H1 (cell line): ENCODE data around the gene STK39.

Experiments
- E2F6 ChIP-seq: IDR thresholded peaks from 2 replicates; pipeline ENCODE4 v1.6.1; 2012; ENCODE audit warnings: inconsistent platforms
- EP300 ChIP-seq, 2 experiments: IDR thresholded peaks; 1 replicate in 1 of 2; 2 replicates in 1 of 2; pipeline ENCODE4 v1.6.1; 2011 to 2012; ENCODE audit warnings: low read depth in 2 of 2, low read length in 2 of 2, mild to moderate bottlenecking in 2 of 2, borderline replicate concordance in 1 of 2, inconsistent platforms in 1 of 2, moderate library complexity in 1 of 2
- FOSL1 ChIP-seq: IDR thresholded peaks from 2 replicates; pipeline ENCODE4 v1.6.1; 2011; ENCODE audit warnings: mild to moderate bottlenecking, low read depth, low read length, moderate library complexity; ENCODE audit not compliant: insufficient read depth
- KDM1A ChIP-seq: fragments of 200-600, 300-600 bp; sonication (generic); IDR thresholded peaks from 2 replicates; pipeline ENCODE4 v1.7.1; 2016; ENCODE audit warnings: mild to moderate bottlenecking, low read length, borderline replicate concordance
- KDM5A ChIP-seq: fragments of 200-600 bp; IDR thresholded peaks from 2 replicates; pipeline ENCODE4 v1.7.1; 2012; ENCODE audit warnings: mild to moderate bottlenecking, low read length, inconsistent platforms, mixed read lengths
- MAX ChIP-seq: IDR thresholded peaks from 2 replicates; pipeline ENCODE4 v1.6.1; 2012; ENCODE audit warnings: inconsistent platforms
- PHF8 ChIP-seq: fragments of 200-600 bp; sonication (generic); conservative IDR thresholded peaks from 2 replicates; pipeline ENCODE4 v1.7.1; 2012; ENCODE audit warnings: low read depth, mild to moderate bottlenecking, inconsistent platforms, low read length, moderate library complexity
- POLR2A ChIP-seq, 2 experiments: IDR thresholded peaks; 1 replicate in 1 of 2; 2 replicates in 1 of 2; pipeline ENCODE4 v1.6.1; 2011; ENCODE audit warnings: low read depth in 2 of 2, low read length in 2 of 2, mild to moderate bottlenecking in 2 of 2; ENCODE audit errors: control extremely low read depth in 1 of 2
- RAD21 ChIP-seq, 2 experiments: IDR thresholded peaks in 1 of 2; conservative IDR thresholded peaks in 1 of 2; 2 replicates each; pipeline ENCODE4 v1.6.1; 2011; ENCODE audit warnings: low read depth in 2 of 2, low read length in 2 of 2, improper control_type of control experiment in 1 of 2, inconsistent platforms in 1 of 2, mild to moderate bottlenecking in 1 of 2, moderate library complexity in 1 of 2
- TCF12 ChIP-seq: IDR thresholded peaks from 2 replicates; pipeline ENCODE4 v1.6.1; 2011; ENCODE audit warnings: low read depth, mild to moderate bottlenecking, low read length
- YY1 ChIP-seq: IDR thresholded peaks from 2 replicates; pipeline ENCODE4 v1.6.1; 2011; ENCODE audit warnings: low read depth, mild to moderate bottlenecking, low read length
- TF ChIP-seq, protein P1 (sequence below), 3 experiments: IDR thresholded peaks; 1 replicate in 2 of 3; 2 replicates in 1 of 3; pipeline versions ENCODE4 v1.5.1 to v1.6.1; 2011; ENCODE audit warnings: low read length in 3 of 3, mild to moderate bottlenecking in 3 of 3, inconsistent platforms in 2 of 3, low read depth in 1 of 3, moderate library complexity in 1 of 3; ENCODE audit not compliant: insufficient read depth in 1 of 3; ENCODE audit errors: control extremely low read depth in 1 of 3

DNA sequence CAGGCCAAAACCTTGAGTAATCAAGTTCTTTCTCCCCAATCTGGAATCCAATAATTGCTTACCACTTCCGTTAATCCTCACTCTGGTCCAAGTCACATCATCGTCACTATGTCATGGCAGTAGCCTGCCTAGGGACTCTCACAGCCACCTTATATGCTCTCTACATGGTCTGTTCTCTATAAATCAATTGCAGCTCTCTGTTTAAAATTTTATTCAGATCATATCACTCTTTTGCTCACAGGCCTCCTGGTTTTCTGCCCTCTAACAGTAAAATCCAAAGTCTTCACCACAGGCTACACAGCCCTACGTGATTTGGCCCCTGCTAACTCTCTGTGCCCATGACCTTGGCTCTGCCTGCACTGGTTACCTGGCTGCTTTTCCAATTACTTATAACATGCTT is 188.7 kb downstream of the STK39 start:
- TF ChIP-seq RAD21 (IDR thresholded peaks at IDR 0.05 in 1 of 2, conservative IDR thresholded peaks at IDR 0.05 in 1 of 2; ENCODE audit: low read depth in 2 of 2, low read length in 2 of 2) (no peak), PHF8 (no peak), E2F6 (no peak), EP300 (IDR thresholded peaks at IDR 0.05; ENCODE audit: borderline replicate concordance in 1 of 2, low read depth in 2 of 2, low read length in 2 of 2) (no peak), YY1 (no peak), FOSL1 (no peak), KDM1A (no peak), TCF12 (no peak), KDM5A (no peak), MAX (no peak), POLR2A (IDR thresholded peaks at IDR 0.05; ENCODE audit: control extremely low read depth in 1 of 2, low read depth in 2 of 2, low read length in 2 of 2) (no peak)
- TF ChIP-seq, protein P1, sequence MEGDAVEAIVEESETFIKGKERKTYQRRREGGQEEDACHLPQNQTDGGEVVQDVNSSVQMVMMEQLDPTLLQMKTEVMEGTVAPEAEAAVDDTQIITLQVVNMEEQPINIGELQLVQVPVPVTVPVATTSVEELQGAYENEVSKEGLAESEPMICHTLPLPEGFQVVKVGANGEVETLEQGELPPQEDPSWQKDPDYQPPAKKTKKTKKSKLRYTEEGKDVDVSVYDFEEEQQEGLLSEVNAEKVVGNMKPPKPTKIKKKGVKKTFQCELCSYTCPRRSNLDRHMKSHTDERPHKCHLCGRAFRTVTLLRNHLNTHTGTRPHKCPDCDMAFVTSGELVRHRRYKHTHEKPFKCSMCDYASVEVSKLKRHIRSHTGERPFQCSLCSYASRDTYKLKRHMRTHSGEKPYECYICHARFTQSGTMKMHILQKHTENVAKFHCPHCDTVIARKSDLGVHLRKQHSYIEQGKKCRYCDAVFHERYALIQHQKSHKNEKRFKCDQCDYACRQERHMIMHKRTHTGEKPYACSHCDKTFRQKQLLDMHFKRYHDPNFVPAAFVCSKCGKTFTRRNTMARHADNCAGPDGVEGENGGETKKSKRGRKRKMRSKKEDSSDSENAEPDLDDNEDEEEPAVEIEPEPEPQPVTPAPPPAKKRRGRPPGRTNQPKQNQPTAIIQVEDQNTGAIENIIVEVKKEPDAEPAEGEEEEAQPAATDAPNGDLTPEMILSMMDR (IDR thresholded peaks at IDR 0.05; ENCODE audit: control extremely low read depth in 1 of 3, insufficient read depth in 1 of 3, low read depth in 1 of 3, low read length in 3 of 3): no peak
